Activated CD8-positive, alpha-beta memory T cell treated with anti-CD3 and anti-CD28 coated beads for 1 hour (primary cell): ENCODE results near the gene SLC2A1.
"Not testable (repeated sequence)": the region's sequence is repeated elsewhere in the genome, so short reads cannot be mapped to it uniquely, and the experiment has no call there.

Source experiments
- DNase-seq, 2 donors: peaks; one replicate each; pipeline ENCODE4 v3.0.0-alpha.2; 2020; ENCODE audit warnings: low read depth in 1 of 2; ENCODE audit errors: extremely low read depth in 1 of 2

The SLC2A1 gene

GRCh38 chr1:42910985-42911384 is 47.7 kb downstream of the SLC2A1 start:
- DNase-seq = no peak

GRCh38 chr1:42908046-42908445 is 50.6 kb downstream of the SLC2A1 start:
- no peak for DNase-seq

GRCh38 chr1:42904434-42904833 is 54.2 kb downstream of the SLC2A1 start:
- no peak for DNase-seq

GRCh38 chr1:42899960-42900359 is 58.7 kb downstream of the SLC2A1 start:
- not testable (repeated sequence) for DNase-seq

- DNase-seq = no peak
Observed at GRCh38 chr1:42891465-42892138, 67.1 kb downstream of the SLC2A1 start.

GRCh38 chr1:42889264-42889663 is 69.4 kb downstream of the SLC2A1 start:
- DNase-seq = no peak

- no peak for DNase-seq
Observed at GRCh38 chr1:42888013-42888633, 70.5 kb downstream of the SLC2A1 start.

- no peak for DNase-seq
Observed at GRCh38 chr1:42887366-42887765, 71.3 kb downstream of the SLC2A1 start.

- no peak for DNase-seq
Observed at GRCh38 chr1:42886800-42887199, 71.9 kb downstream of the SLC2A1 start.

GRCh38 chr1:42886046-42886739 is 72.5 kb downstream of the SLC2A1 start:
- no peak for DNase-seq

GRCh38 chr1:42880384-42880783 is 78.3 kb downstream of the SLC2A1 start:
- DNase-seq = no peak

- DNase-seq = no peak
Observed at GRCh38 chr1:42877380-42877779, 81.3 kb downstream of the SLC2A1 start.

- DNase-seq = no peak
Observed at GRCh38 chr1:42876009-42876408, 82.7 kb downstream of the SLC2A1 start.
